Renal pelvis (tissue), 4 donors: ENCODE measurements around the gene GPRC5B. TPM values are rescaled to one million over a fixed set of nuclear protein-coding genes. Genes with fewer than 3 reads are reported as not detected.

Source experiments
- DNase-seq: peaks from one replicate; pipeline ENCODE4 v3.0.0-alpha.2; 2013
- polyA plus RNA-seq, 3 donors: library from polyadenylated mRNA; unstranded; fragments of 120-200 nt; gene quantifications; one replicate each; pipeline ENCODE4 v1.2.1, GENCODE V29; 2013; ENCODE audit not compliant: insufficient read length in 3 of 3

Gene GPRC5B
- polyA plus RNA-seq, 3 donors = 110 to 129 (median 116) TPM

GRCh38 chr16:19875900-19876299 is 8.7 kb downstream of the GPRC5B start:
- no peak for DNase-seq

GRCh38 chr16:19874851-19875546 is 9.6 kb downstream of the GPRC5B start:
- no peak for DNase-seq

GRCh38 chr16:19874026-19874425 is 10.6 kb downstream of the GPRC5B start:
- DNase-seq = no peak

GRCh38 chr16:19872935-19873334 is 11.7 kb downstream of the GPRC5B start:
- no peak for DNase-seq

GRCh38 chr16:19872179-19872863 is 12.3 kb downstream of the GPRC5B start:
- DNase-seq = no peak

- no peak for DNase-seq
These were observed 12.9 kb downstream of the GPRC5B start for GRCh38 chr16:19871721-19872120.

GRCh38 chr16:19868421-19868820 is 16.2 kb downstream of the GPRC5B start:
- DNase-seq = no peak

- no peak for DNase-seq
These were observed 20.1 kb downstream of the GPRC5B start for GRCh38 chr16:19864566-19864965.

- no peak for DNase-seq
These were observed 20.7 kb downstream of the GPRC5B start for GRCh38 chr16:19863990-19864389.

- DNase-seq = no peak
These were observed 22.8 kb downstream of the GPRC5B start for GRCh38 chr16:19861811-19862327.

- DNase-seq = no peak
These were observed 23.5 kb downstream of the GPRC5B start for GRCh38 chr16:19861133-19861532.

- DNase-seq = peak; percentile 49
These were observed 24.2 kb downstream of the GPRC5B start for GRCh38 chr16:19860166-19861041.

- DNase-seq = no peak
These were observed 25.0 kb downstream of the GPRC5B start for GRCh38 chr16:19859603-19860002.

GRCh38 chr16:19859166-19859565 is 25.5 kb downstream of the GPRC5B start:
- no peak for DNase-seq

GRCh38 chr16:19858340-19859018 is 26.2 kb downstream of the GPRC5B start:
- no peak for DNase-seq

- no peak for DNase-seq
These were observed 26.9 kb downstream of the GPRC5B start for GRCh38 chr16:19857593-19858339.

- DNase-seq = no peak
These were observed 28.5 kb downstream of the GPRC5B start for GRCh38 chr16:19856120-19856519.

- no peak for DNase-seq
These were observed 30.1 kb downstream of the GPRC5B start for GRCh38 chr16:19854543-19854876.

- peak; percentile 62 for DNase-seq
These were observed 30.7 kb downstream of the GPRC5B start for GRCh38 chr16:19853742-19854542.

GRCh38 chr16:19853132-19853741 is 31.4 kb downstream of the GPRC5B start:
- no peak for DNase-seq
